HPDE6-E6E7 (cell line): Measurements from ENCODE around the gene DOCK4.

Experiments
- DNase-seq: peaks from one replicate; pipeline ENCODE4 v3.0.0; 2011; ENCODE audit warnings: missing footprints; ENCODE audit errors: extremely low spot score

The DOCK4 gene

DNA sequence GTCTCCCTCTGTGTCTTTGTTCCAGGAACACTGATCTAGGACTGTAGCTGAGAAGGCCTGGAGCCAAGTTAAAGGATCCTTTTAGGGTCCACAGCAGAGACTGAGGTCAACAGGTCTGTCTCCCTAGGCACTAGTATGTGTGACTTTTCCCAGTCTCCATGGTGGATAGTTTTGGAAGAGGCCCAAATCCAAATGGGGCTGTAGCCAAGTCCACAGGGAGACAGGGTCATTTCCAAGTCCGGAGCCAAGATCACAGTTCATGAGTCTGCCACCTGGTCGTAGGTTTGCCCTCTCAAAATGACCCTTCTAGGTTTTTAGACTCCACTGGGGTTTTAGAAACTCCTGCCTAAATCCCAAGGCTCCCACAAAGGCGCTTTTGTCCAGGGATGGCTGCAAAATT lies 17.1 kb upstream of the DOCK4 start:
- no peak for DNase-seq

DNA sequence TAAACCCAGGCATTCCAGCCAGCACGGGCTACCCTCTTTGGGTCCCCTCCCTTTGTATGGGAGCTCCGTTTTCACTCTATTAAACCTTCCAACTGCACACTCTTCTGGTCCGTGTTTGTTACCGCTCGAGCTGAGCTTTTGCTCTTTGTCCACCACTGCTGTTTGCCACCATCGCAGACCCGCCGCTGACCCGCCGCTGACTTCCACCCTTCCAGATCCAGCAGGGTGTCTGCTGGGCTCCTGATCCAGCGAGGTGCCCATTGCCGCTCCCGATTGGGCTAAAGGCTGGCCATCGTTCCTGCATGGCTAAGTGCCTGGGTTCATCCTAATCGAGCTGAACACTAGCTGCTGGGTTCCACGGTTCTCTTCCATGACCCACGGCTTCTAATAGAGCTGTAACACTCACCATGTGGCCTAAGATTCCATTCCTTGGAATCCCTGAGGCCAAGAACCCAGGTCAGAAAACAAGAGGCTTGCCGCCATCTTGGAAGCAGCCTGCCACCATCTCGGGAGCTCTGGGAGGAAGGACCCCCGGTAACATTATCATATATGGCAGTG lies 14.8 kb upstream of the DOCK4 start:
- no peak for DNase-seq

DNA sequence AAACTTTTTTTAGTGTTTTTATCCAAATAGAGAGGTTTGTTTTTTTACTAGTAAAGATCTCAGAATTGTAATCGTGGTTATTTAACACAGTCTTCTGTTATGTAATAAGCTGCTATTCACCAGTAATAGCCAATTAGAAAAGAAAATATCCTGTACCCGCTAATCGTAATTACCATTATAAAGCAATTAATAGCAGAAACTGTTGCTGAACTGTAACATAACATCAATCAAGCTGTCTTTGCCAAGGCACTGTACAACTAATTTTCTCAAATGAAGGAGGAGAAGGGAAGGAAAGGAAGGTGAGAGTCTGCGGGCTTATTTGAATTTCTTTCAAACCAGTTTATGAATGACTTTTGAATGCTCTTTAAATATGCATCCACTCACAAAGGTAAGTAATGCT lies 9.6 kb upstream of the DOCK4 start:
- DNase-seq: no peak

DNA sequence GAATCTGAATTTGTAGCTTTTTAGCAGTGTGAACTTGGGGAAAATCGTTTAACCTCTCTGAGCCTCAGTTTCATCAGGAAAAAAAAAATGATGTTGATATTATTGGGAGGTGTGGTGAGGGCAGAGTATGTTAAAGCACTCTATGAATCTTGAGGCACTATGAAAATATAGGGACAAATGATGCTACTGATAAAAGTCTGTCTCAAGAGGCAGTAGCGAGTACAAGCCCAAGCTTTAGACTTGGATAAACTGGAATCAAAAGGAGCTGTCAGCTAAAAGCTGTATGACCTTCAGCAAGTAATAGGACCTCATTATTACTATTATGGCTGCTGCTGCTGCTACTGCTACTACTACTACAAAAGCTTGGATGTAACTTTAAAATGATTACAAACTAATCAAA lies 8.7 kb upstream of the DOCK4 start:
- no peak for DNase-seq

DNA sequence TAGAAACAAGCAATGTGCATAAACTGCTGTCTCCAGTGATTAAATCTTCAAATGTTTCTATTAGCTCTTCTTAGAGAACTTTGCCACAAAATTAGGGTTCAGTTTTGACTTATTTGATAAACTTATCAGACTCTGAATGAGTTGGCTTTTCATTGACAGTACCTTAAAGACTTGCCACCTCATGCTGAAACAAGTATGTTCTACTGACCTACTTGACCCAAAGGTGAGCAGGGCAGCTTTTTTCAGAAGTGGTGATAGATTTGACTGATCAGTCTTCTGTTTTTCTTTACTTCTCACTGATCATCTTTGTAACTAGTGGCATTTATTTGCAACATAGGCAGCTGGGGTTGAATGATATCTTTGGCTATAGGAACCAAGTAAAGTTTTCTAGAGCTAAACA lies 8.1 kb upstream of the DOCK4 start:
- DNase-seq: no peak

DNA sequence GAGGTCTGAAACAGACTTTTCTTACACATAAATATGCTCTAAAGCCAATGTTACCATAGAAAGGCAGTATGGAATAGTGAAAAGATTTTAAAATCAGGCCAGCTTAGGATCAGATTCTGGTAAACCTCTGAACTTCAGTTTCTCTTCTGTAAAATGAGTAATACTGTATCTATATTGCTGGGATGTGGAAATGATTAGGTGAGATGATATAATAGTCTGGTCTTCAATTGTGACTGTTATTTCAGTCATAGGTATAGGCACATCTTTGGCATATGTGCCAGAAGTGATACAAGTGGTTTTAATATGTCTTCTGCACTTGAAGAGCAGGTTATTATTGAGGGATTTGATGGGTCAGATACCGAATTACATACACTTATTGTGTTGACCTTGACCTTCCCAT lies 7.5 kb upstream of the DOCK4 start:
- no peak for DNase-seq

DNA sequence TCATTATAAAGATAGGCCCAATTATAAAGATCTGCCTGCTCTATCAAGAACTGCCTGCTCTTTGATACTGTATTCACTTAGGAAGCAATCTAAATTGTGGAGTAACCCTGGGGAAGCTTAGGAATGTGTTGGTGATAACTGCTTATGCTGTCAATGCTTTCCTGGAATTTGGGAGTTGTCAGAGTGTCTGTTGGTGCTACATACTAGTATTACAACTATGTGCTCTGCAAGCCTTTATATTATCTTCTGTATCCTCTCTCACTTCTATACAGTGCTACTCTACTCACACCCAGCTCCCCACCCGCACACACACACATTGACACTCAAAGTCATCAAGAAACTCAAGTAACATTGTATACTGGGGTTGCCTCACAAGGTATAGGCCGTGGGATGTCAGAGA lies 6.4 kb upstream of the DOCK4 start:
- DNase-seq: no peak

DNA sequence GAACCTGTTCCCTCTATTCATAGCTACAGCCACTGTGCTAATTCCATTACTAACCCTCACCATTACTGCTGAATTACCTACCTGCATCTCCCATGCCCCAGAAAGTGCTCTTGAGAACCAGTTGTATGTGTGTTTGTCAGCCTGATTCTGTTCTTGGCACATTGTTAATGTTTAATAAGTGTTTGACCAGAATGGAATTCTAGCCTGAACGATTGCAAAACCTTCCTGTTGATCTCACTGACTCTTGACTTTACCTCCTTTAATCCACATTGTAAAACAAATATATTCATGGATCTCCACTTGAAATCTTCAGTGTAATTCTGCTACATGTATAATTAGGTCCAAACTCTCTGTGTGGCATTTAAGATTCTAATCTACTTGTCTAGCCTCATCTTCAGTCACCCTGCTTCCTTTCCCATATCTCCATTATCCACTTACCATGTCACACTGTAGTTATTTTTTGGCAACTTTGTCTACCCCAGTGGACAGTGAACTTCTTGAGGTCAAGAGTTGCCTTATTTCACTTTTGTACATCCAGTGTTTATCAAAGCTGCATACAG lies 5.2 kb upstream of the DOCK4 start:
- DNase-seq: no peak

DNA sequence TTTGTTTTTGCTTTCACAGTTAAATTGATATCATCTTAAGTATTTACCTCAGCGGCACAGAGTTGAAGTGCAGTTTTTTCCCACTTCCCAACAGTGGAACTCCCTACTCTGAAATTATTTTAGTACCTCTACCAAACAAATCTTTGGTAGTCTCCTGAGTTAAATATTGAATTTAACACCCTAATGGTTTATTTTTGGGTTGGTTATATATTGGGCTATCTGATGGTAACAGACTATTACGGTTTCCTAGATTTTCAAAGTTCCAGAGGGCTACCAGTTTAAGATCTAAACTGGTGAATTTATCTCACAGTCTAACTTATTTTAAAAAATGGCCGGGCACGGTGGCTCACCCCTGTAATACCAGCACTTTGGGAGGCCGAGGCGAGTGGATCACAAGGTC lies 1.6 kb upstream of the DOCK4 start:
- DNase-seq: no peak

DNA sequence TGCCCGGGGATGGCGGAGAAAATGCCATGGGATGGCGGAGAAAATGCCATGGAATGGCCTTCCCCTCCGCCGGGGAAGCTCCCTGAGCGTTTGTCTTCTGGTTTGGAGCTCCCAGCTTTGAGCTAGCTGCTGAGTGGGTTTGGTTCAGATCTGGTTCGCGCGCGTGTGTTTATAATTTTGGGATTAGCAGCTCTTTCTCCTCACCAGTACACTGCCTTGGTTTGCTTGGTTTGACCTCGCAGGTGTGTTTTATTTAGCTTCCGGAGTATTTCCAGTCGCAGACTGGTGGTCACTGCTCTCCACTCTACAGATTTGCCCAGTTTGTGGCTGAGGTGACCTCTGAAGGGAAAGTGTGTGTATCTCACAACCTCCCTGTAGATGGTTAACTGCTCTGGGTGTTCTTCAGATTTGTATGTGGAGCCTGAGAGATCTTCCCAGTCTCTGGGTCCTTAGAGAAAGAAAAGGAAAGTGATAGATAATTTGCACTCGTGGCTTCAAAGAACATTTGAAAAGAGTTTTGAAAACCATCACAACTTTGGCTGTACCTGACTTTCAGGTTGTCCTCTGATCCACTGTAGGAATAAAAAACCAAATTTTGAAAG lies 893 bp upstream of the DOCK4 start:
- no peak for DNase-seq

DNA sequence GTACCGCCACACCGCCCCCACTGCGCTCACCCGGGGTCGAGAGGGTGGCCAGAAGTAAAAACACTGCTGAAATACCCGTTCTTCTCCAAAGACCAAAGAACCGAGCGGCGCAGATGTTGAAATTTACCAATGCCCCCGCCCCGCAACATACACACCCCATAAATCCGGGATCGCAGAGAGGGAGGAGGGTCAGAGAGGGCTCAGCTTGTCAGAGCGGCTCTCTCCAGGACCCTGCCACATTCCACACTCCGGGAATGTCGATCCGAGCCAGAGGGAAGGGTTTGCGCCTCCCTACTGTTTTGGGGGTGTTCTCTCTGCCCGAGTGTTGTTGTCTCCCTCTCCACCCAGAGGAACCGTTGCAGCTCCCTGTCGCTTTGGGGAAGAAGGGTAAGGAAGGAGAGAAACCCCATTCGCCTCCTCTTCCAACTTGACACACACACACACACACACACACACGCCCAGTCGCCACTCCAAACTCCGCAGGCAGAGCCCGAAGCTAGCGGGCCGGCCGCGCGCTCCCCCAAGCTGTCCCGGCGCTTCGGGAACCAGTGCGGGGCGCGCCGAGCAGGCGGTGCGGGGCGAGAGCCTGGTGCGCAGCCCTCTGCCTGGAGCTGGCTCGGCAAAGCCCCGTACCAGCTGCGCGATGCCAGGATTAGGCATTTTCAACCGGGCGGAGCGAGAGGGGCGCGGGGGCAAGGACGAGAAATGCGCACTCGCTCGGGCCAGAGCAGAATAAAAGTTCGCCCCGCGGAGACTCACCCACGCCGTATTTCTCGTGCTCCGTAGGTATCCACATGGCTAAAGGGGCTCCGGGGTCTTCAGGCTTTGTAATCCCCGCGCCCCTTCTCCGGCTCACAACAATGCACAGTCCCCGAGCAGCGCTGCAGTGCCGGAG lies 609 bp downstream of the DOCK4 start:
- peak; percentile 15 for DNase-seq

DNA sequence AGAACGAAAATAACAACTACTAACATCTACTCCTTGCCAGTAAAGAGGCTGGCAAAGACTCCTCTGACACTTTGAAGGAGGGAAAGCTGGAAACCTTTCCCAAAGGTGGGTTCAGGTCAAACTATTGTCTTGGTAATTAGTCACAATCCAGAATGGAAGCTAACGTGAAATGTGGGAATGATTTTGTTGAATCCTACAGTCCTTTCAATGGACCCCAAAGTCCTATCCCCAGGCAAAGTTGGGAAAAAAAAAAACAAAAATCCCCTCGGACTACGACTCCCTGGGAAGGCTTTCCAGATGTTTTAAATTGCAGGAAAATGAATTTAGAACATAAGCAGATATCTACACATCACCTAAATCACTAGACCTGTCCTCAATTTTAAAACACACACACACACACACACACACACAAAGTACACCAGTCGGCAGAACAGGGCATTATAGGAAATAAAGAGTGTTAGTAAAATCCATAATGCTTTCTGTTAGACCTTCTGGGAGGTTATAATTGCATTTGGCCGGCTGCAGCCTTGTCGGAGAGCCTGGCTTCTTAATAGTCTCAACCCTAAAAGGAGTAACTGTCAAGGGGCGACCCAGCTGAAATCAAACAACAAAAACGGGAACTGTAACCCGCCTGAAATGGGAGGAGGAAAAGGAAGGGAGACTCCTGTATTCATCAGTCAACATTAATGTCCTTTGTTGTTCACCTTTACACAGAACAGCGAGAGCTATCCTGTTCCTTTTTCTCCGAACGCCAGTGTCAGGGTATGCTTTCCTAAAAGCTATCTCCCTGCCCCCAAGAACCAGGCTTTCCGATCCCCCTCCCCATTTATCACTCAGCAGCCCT lies 1.5 kb downstream of the DOCK4 start:
- no peak for DNase-seq

DNA sequence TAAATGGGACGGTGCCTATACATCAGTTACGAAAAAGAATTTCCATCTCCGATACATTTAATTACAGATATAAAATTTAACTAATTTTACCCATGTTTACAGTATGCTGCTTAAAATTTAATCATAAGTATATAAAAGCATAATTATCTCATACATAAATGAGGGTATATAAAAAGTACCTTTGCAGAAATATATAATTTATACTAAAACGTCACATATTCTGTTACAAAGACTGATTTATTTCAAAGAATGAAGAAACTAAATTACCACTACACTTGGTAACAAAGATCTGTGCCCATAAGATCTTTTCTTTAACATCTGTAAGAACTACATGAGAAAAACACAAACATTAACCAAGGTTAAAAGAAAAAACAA lies 2.8 kb downstream of the DOCK4 start:
- DNase-seq: no peak

DNA sequence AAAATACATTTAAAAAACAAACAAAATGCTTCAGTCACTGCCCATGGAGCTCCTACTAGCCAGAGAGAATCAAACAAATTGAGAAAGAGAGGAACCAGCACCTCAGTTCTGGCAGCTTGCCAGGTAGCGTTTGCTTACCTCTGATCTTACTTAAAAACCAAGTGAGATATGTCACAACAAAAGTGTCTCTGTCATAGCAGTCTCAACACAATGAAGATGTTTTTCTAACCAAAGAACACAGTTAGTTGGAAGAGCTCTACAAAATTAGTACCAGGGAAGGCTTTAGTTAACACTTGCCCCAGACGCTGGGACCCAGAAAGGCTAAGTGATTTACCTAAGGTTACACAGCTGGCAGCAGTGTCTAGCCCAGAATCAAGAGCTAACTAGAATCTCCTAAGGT lies 3.4 kb downstream of the DOCK4 start:
- no peak for DNase-seq

DNA sequence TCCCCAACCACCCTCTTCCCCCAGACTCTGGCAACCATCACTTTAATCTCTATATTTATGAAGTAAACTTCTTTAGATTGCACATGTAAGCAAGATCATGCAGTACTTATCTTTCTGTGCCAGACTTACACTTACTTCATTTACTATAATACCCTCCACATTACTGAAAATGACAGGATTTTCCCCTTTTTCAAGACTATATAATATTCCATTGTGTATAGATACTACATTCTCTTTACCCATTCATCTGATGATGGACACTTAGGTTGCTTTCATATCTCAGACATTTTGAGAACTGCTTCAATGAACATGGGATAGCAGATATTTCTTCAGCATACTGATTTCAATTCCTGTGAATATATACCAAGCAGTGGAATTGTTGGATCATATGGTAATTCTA lies 4.4 kb downstream of the DOCK4 start:
- no peak for DNase-seq

DNA sequence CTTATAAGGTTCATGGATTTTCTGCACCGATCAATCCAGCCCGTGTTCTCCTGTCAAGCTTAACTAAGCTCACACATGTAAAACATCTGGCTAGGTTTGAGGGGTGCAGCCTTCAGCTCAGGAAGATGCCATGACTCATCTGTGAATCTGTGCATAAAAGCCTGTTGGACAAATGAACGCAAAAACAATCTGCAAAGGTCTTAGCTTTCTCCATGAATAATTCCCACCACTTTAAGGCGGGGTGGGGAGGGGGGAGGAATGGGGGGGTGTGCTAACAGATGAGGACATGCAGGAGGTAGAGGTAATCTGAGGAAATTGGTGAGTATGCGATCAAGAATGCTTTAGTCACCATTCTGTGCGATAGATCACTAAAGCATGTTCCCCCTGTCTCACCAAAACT lies 4.8 kb downstream of the DOCK4 start:
- DNase-seq: peak; percentile 38

DNA sequence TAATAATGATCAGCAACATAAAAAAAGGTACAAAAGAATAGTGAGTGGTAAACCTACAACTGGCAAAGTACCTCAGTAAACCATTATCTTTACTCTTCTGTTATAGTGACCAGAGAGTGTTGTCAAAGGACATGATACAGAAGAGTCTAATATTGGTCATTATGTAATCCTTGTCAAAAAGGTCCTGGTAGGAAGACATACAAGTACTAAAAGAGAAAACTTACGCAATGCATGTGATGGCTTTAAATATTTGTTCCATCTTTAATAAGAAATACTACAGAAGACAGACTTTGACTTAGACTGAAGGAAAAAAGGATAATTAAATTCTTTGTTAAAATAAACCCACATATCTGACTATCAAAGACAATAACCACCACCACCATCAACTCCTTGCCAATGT lies 6.5 kb downstream of the DOCK4 start:
- DNase-seq: no peak

DNA sequence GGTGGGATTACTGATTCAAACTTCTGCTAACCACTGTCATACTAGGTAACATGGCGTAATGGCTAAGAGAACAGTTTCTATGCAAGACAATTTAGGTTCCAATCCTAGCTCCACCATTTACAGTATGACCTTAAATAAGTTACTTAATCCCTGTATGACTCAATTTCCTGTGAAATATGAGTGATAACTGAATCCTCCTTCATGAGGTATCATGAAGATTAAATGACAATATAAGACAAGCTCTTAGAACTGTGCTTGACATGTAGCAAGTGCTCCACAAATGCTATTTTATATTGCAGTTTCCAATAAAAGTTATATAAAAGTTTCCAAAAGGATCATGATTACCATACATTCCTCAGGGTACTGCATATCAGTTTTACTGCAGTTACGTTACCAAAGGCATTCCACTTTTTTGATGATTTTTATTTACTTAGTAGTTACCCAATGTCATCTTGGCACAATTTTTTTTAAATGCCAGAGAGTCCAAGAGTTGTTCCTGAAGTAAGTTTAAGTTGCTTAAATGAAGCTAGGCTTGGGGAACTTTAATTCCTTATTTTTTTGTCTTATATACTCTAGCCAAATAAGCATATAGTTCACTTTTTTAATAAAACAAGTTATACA lies 7.1 kb downstream of the DOCK4 start:
- peak; percentile 10 for DNase-seq

DNA sequence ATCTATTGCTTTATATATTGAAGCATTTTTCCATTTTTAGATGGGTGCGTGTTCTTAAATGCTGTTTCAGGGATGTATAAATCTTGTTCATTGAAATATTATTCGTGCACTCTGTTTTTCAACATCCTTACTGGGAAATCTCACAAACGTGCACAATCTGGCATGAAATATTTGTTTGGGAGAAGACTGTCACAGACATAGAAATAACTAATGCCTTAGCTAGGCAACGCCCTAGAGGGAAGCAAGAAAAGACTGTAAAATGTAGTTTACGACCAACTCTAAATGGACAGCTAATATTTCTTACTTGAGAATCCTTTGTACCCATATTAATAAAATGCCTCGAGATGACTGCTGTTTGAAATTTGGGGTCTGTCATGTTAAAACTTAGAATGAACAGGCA lies 8.9 kb downstream of the DOCK4 start:
- DNase-seq: no peak

DNA sequence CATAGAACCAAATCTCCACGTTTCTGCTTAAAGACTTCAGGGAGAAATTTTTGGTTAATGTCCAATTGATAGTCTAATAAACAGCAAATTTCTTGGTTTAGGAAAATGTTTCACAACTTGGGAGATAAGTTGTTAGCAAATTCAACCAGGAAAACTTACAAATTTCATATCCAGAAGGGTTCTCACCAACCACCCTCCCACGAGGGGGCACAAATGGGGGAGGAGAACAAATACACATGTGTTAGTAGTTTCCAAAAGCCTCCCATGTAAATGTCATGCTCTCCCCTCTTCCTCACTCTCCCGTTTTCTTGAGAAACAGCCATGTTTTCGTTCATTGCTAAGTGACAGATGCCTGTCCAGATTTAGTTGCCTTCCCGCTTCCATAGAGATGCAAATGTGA lies 10.5 kb downstream of the DOCK4 start:
- DNase-seq: no peak

DNA sequence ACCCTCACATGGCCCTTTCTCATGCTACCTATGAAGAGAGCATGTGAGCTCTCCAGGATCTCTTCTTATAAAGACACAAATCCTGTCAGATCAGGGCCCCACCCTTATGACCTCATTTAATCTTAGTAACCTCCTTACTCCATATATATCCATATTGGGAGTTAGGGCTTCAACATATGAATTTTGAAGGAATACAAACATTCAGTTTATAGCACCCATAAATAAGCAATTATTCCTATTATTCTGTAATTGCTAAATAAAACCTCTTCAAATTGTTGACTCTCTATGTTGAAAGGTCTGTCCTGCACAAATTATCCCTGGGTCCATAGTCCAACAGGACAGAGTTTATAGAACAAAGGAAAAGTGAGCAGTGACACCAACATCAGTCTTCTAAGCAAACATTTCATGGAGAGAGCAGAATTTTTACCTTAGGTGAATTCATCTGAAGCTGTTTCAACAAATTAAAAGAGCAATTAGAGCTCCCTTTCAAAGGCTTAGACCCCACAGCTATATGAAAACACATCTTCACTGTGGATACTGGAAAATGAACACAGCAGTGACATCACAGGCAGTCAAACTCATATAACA lies 12.2 kb downstream of the DOCK4 start:
- DNase-seq: no peak
